Measurements from ENCODE around the gene ZNF3. TPM values are rescaled to one million over a fixed set of nuclear protein-coding genes. Genes with fewer than 3 reads are reported as not detected.

ZNF3 gene
- total RNA-seq, 4 donors from 2014 or later = 31.4 to 42.3 (median 36.1) TPM

GRCh38 chr7:100051611-100052010 is 29.9 kb downstream of the ZNF3 start:
- TF ChIP-seq CTCF (IDR thresholded peaks at IDR 0.05) (no peak), POLR2A (IDR thresholded peaks at IDR 0.05) (no peak)
- intact Hi-C loops (cut with DNase I) = no loop called here

GRCh38 chr7:100049441-100050291 is 31.9 kb downstream of the ZNF3 start, which contains the start of gene ZSCAN21:
Gene ZSCAN21 (plus strand): TSS chr7:100049774. CDS start chr7:100057007, 7,233 bp downstream.
- WGBS, 2 donors = 0 to 1% methylated on average over 16 to 39 of the region's 47 CpGs
- DNase-seq = peak; percentile 79 to 80
- Histone ChIP-seq H3K4me1 (peaks cover 4 to 12% of the 10 kb centered on the region in 2 donors), H3K9me3 (no peaks in the 10 kb centered on the region), H3K27ac (peak within 1 kb of the TSS; percentile 89 to 96 (median 96)), H3K27me3 (no peaks in the 10 kb centered on the region), H3K4me3 (replicated peaks in 1 of 3) (peak within 1 kb of the TSS; percentile 50 to 56 (median 52)), H3K36me3 (no peaks in the 10 kb centered on the region)
- peak in 2 of 6 experiments; percentile 14 to 25 for TF ChIP-seq CTCF (IDR thresholded peaks at IDR 0.05)
- peak in 1 of 2 donors; percentile 67 for TF ChIP-seq POLR2A (IDR thresholded peaks at IDR 0.05)
- intact Hi-C loops (cut with DNase I) = loop anchor here (5.0 kb wide), 1 partner anchor 48 kb away; no protein-coding TSS in a partner anchor

More at GRCh38 chr7:100051611-100052010, 29.9 kb downstream of the ZNF3 start:
- no peak for DNase-seq
- Histone ChIP-seq H3K4me1 (peaks cover 4 to 12% of the 10 kb centered on the region in 2 donors), H3K27ac (no peak overlapping the region), H3K36me3 (no peaks in the 10 kb centered on the region), H3K27me3 (no peaks in the 10 kb centered on the region), H3K4me3 (replicated peaks in 1 of 3) (no peak overlapping the region), H3K9me3 (no peaks in the 10 kb centered on the region)
- WGBS, 2 donors = 81 to 99% methylated on average over 3 of the region's 3 CpGs

GRCh38 chr7:100048680-100049079 is 32.8 kb downstream of the ZNF3 start:
- no peaks in the 10 kb centered on the region for H3K27me3 ChIP-seq
- 90 to 93% methylated on average over 4 of the region's 4 CpGs for WGBS, 2 donors
- no peak overlapping the region for H3K27ac ChIP-seq
- H3K4me1 ChIP-seq = peaks cover 4 to 12% of the 10 kb centered on the region in 2 donors
- H3K9me3 ChIP-seq = no peaks in the 10 kb centered on the region
- TF ChIP-seq CTCF (IDR thresholded peaks at IDR 0.05) (no peak), POLR2A (IDR thresholded peaks at IDR 0.05) (no peak)
- intact Hi-C loops (cut with DNase I) = loop anchor here (5.0 kb wide), 1 partner anchor 49 kb away; no protein-coding TSS in a partner anchor
- DNase-seq = no peak
- H3K4me3 ChIP-seq (replicated peaks in 1 of 3) = no peak overlapping the region
- no peaks in the 10 kb centered on the region for H3K36me3 ChIP-seq

- Histone ChIP-seq H3K4me1 (peaks cover 4 to 5% of the 10 kb centered on the region in 2 donors), H3K27ac (no peak overlapping the region), H3K9me3 (no peaks in the 10 kb centered on the region), H3K27me3 (no peaks in the 10 kb centered on the region), H3K36me3 (no peaks in the 10 kb centered on the region), H3K4me3 (replicated peaks in 1 of 3) (no peak overlapping the region)
- TF ChIP-seq CTCF (IDR thresholded peaks at IDR 0.05) = no peak
- TF ChIP-seq POLR2A (IDR thresholded peaks at IDR 0.05) = no peak
- no peak for DNase-seq
- 60 to 81% methylated on average over 6 of the region's 6 CpGs for WGBS, 2 donors
- intact Hi-C loops (cut with DNase I) = loop anchor here (5.0 kb wide), 1 partner anchor 53 kb away; no protein-coding TSS in a partner anchor
Measured at GRCh38 chr7:100044718-100045117, 36.8 kb downstream of the ZNF3 start.

- DNase-seq = no peak
- 78 to 86% methylated on average over 7 of the region's 7 CpGs for WGBS, 2 donors
- peaks cover 0 to 3% of the 10 kb centered on the region in 2 donors for H3K36me3 ChIP-seq
- intact Hi-C loops (cut with DNase I) = no loop called here
- H3K4me1 ChIP-seq = no peaks in the 10 kb centered on the region
- H3K4me3 ChIP-seq (replicated peaks in 1 of 3) = no peak overlapping the region
- no peaks in the 10 kb centered on the region for H3K9me3 ChIP-seq
- H3K27ac ChIP-seq = no peak overlapping the region
- H3K27me3 ChIP-seq = no peaks in the 10 kb centered on the region
- no peak for TF ChIP-seq CTCF (IDR thresholded peaks at IDR 0.05)
- TF ChIP-seq POLR2A (IDR thresholded peaks at IDR 0.05) = no peak
Measured at GRCh38 chr7:100040575-100040974, 40.9 kb downstream of the ZNF3 start.
